SK-N-SH (cell line): ENCODE data around the gene ERLEC1. TPM values are rescaled to one million over a fixed set of nuclear protein-coding genes. Genes with fewer than 3 reads are reported as not detected.

Experiments
- CTCF ChIA-PET: fragments of 300-600, 350-600 bp; formaldehyde crosslinking; extraction: SDS; loops from one replicate; lab custom pipeline; 2021; lab: Yijun Ruan, JAX
- POLR2A ChIA-PET: fragments of 350-600 bp; sonication (Branson Sonifier 250); formaldehyde crosslinking; extraction: SDS; loops from one replicate; lab custom pipeline; 2020; ENCODE audit warnings: antibody characterized with exemption, inconsistent platforms; lab: Yijun Ruan, JAX
- DNase-seq: peaks from one replicate; pipeline ENCODE4 v3.0.0; 2012
- H2AFZ ChIP-seq: fragments of 200-600 bp; sonication (generic); 2 replicates; pipeline ENCODE4 v1.8.1; 2016; ENCODE audit warnings: antibody characterized with exemption, mild to moderate bottlenecking, low read depth
- H3F3A ChIP-seq: fragments of 200-600 bp; sonication (generic); replicated peaks from 2 replicates; pipeline ENCODE3; 2016; ENCODE audit warnings: antibody characterized with exemption, mild to moderate bottlenecking; ENCODE audit not compliant: insufficient read depth
- H3K27ac ChIP-seq, 2 experiments: fragments of 200-500 bp in 1 of 2; fragments of 200-600 bp in 1 of 2; sonication (Bioruptor generic) in 1 of 2; sonication (generic), shearing (Covaris generic) in 1 of 2; 2 replicates each; pipeline versions ENCODE4 v1.5.1 to v1.6.1; 2014 to 2016; ENCODE audit warnings: low read depth in 2 of 2, inconsistent platforms in 1 of 2, low read length in 1 of 2, mild to moderate bottlenecking in 1 of 2, mixed read lengths in 1 of 2
- H3K27me3 ChIP-seq: fragments of 200-600 bp; sonication (generic), shearing (Covaris generic); 2 replicates; pipeline ENCODE4 v1.6.1; 2016; ENCODE audit warnings: mixed run types; ENCODE audit not compliant: insufficient read depth
- H3K36me3 ChIP-seq, 2 experiments: fragments of 200-500 bp in 1 of 2; fragments of 200-600 bp in 1 of 2; sonication (Bioruptor generic) in 1 of 2; sonication (generic) in 1 of 2; replicated peaks in 1 of 2; 2 replicates each; pipeline versions ENCODE3 to v1.5.1; 2014 to 2016; ENCODE audit warnings: low read length in 1 of 2, mild to moderate bottlenecking in 1 of 2; ENCODE audit not compliant: insufficient read depth in 2 of 2, control insufficient read depth in 1 of 2
- H3K4me1 ChIP-seq, 2 experiments: fragments of 200-500 bp in 1 of 2; fragments of 200-600 bp in 1 of 2; sonication (Bioruptor generic) in 1 of 2; sonication (generic), shearing (Covaris generic) in 1 of 2; 2 replicates each; pipeline versions ENCODE4 v1.5.1 to v1.6.1; 2014 to 2016; ENCODE audit warnings: low read depth in 1 of 2, low read length in 1 of 2, mixed run types in 1 of 2; ENCODE audit not compliant: insufficient read depth in 2 of 2, control insufficient read depth in 1 of 2
- H3K4me2 ChIP-seq: fragments of 200-600 bp; sonication (generic), shearing (Covaris generic); 2 replicates; pipeline ENCODE4 v1.6.1; 2017; ENCODE audit warnings: mixed run types
- H3K4me3 ChIP-seq, 2 experiments: fragments of 200-500 bp in 1 of 2; fragments of 200-600 bp in 1 of 2; sonication (Bioruptor generic) in 1 of 2; sonication (generic), shearing (Covaris generic) in 1 of 2; 2 replicates each; pipeline versions ENCODE4 v1.5.1 to v1.8.1; 2014 to 2016; ENCODE audit warnings: low read depth in 2 of 2, inconsistent platforms in 1 of 2, low read length in 1 of 2, mild to moderate bottlenecking in 1 of 2, mixed read lengths in 1 of 2, moderate library complexity in 1 of 2
- H3K79me2 ChIP-seq: fragments of 200-600 bp; sonication (generic); 2 replicates; pipeline ENCODE4 v1.8.1; 2017; ENCODE audit warnings: mild to moderate bottlenecking; ENCODE audit not compliant: insufficient read depth
- H3K9ac ChIP-seq: fragments of 200-600 bp; sonication (generic); 2 replicates; pipeline ENCODE4 v1.6.1; 2017; ENCODE audit warnings: mixed run types
- H3K9me2 ChIP-seq: fragments of 200-600 bp; sonication (generic); 2 replicates; pipeline ENCODE4 v1.6.1; 2017; ENCODE audit warnings: mixed run types
- H3K9me3 ChIP-seq: fragments of 200-600 bp; sonication (generic); 2 replicates; pipeline ENCODE4 v1.6.1; 2017; ENCODE audit warnings: mixed run types, mild to moderate bottlenecking, moderate library complexity
- H4K20me1 ChIP-seq: fragments of 200-600 bp; sonication (generic); 2 replicates; pipeline ENCODE4 v1.6.1; 2017; ENCODE audit warnings: mild to moderate bottlenecking, mixed run types; ENCODE audit not compliant: insufficient read depth
- CTCF ChIP-seq: fragments of 200-600 bp; sonication (generic); IDR thresholded peaks from 2 replicates; pipeline ENCODE4 v1.6.1; 2017; ENCODE audit warnings: antibody characterized with exemption, mild to moderate bottlenecking, moderate library complexity
- ELF1 ChIP-seq: IDR thresholded peaks from 2 replicates; pipeline ENCODE4 v1.4.0; 2012
- EP300 ChIP-seq, 2 experiments: IDR thresholded peaks; 2 replicates each; pipeline versions ENCODE4 v1.4.0 to v1.6.1; 2012; ENCODE audit warnings: borderline replicate concordance in 1 of 2, low read depth in 1 of 2, low read length in 1 of 2
- FOXM1 ChIP-seq: IDR thresholded peaks from 2 replicates; pipeline ENCODE4 v1.4.0; 2012; ENCODE audit warnings: low read depth, mild to moderate bottlenecking
- GABPA ChIP-seq: IDR thresholded peaks from 2 replicates; pipeline ENCODE4 v1.4.0; 2012; ENCODE audit warnings: low read depth, mild to moderate bottlenecking
- GATA2 ChIP-seq: sonication (generic); formaldehyde crosslinking; IDR thresholded peaks from 2 replicates; pipeline ENCODE4 v1.5.0; 2020; ENCODE audit warnings: mild to moderate bottlenecking, missing genetic modification reagents
- IRF3 ChIP-seq: fragments of 150-350 bp; IDR thresholded peaks from 2 replicates; pipeline ENCODE4 v1.6.1; 2016; ENCODE audit warnings: mild to moderate bottlenecking, low read depth, low read length
- JUND ChIP-seq: IDR thresholded peaks from 2 replicates; pipeline ENCODE4 v1.4.0; 2012
- MAX ChIP-seq: IDR thresholded peaks from 2 replicates; pipeline ENCODE4 v1.4.0; 2012; ENCODE audit warnings: low read depth
- MEF2A ChIP-seq: IDR thresholded peaks from 2 replicates; pipeline ENCODE4 v1.4.0; 2012; ENCODE audit warnings: low read depth, borderline replicate concordance
- MXI1 ChIP-seq: IDR thresholded peaks from 2 replicates; pipeline ENCODE4 v1.6.1; 2012; ENCODE audit warnings: mild to moderate bottlenecking, low read depth, low read length, improper control_type of control experiment
- NFIC ChIP-seq: IDR thresholded peaks from 2 replicates; pipeline ENCODE4 v1.4.0; 2012; ENCODE audit warnings: borderline replicate concordance
- RCOR1 ChIP-seq: fragments of 150-350 bp; IDR thresholded peaks from 2 replicates; pipeline ENCODE4 v1.6.1; 2017; ENCODE audit warnings: antibody characterized with exemption, low read length
- RFX5 ChIP-seq: IDR thresholded peaks from 2 replicates; pipeline ENCODE4 v1.6.1; 2012; ENCODE audit warnings: mild to moderate bottlenecking, improper control_type of control experiment, low read length
- USF1 ChIP-seq: IDR thresholded peaks from 2 replicates; pipeline ENCODE4 v1.4.0; 2012; ENCODE audit warnings: low read depth, borderline replicate concordance
- USF2 ChIP-seq: fragments of 150-350 bp; IDR thresholded peaks from 2 replicates; pipeline ENCODE4 v1.6.1; 2017; ENCODE audit warnings: antibody characterized with exemption, low read length, low read depth, borderline replicate concordance
- YY1 ChIP-seq: IDR thresholded peaks from 2 replicates; pipeline ENCODE4 v1.4.0; 2012; ENCODE audit warnings: low read depth, mild to moderate bottlenecking
- ZBTB33 ChIP-seq: IDR thresholded peaks from 2 replicates; pipeline ENCODE4 v1.4.0; 2012; ENCODE audit warnings: low read depth, borderline replicate concordance
- WGBS: methylation state at CpG from one replicate; pipeline ENCODE4 v1.1.6; 2017; ENCODE audit warnings: low lambda C conversion rate; 5-methylcytosine and 5-hydroxymethylcytosine counted together
- polyA plus RNA-seq, 3 experiments: library from polyadenylated mRNA; depleted of rRNA; stranded (reverse); fragments of >200 nt; gene quantifications; 2 replicates each; pipeline ENCODE4 v1.2.3, GENCODE V29; 2012

The ERLEC1 gene
- polyA plus RNA-seq, 1 of the 3 experiments (the other 2 are of a cell fraction) = 61.7 TPM

GRCh38 chr2:53785366-53785765 lies 1.5 kb upstream of the ERLEC1 start:
- Histone ChIP-seq H2AFZ (no peak overlapping the region), H3K4me3 (peak overlapping the region; percentile 88 to 98), H3K9me2 (no peaks in the 10 kb centered on the region), H3K4me1 (peaks cover 14% of the 10 kb centered on the region in 2 experiments; a peak in 3 of 4 replicates), H4K20me1 (peaks cover 8% of the 10 kb centered on the region; the same call in 1 of the 2 replicates), H3K4me2 (peak overlapping the region; percentile 85), H3K9ac (peak overlapping the region; percentile 86; the same call in 1 of the 2 replicates), H3F3A (peaks cover 11% of the 10 kb centered on the region), H3K9me3 (no peaks in the 10 kb centered on the region), H3K79me2 (peaks cover 100% of the 10 kb centered on the region), H3K27ac (no peak overlapping the region), H3K36me3 (peaks cover 0 to 14% of the 10 kb centered on the region in 2 experiments), H3K27me3 (no peaks in the 10 kb centered on the region)
- ChIA-PET POLR2A (interaction anchor here (2.2 kb wide), 1 partner anchor 17 kb away, joined by 20 read pairs; the partner anchor contains the start of gene CHAC2), CTCF (interaction anchor here (0.6 kb wide), 1 partner anchor 32 kb away, joined by 3 read pairs; no protein-coding TSS in a partner anchor)
- WGBS = 41% methylated on average over 11 of the region's 11 CpGs
- TF ChIP-seq ELF1 = no peak
- no peak for TF ChIP-seq GATA2
- TF ChIP-seq NFIC = no peak
- TF ChIP-seq YY1 = no peak
- TF ChIP-seq MAX = no peak
- no peak for TF ChIP-seq IRF3
- no peak for TF ChIP-seq FOXM1
- TF ChIP-seq MEF2A = no peak
- TF ChIP-seq USF2 = no peak
- no peak for TF ChIP-seq EP300 (IDR thresholded peaks at IDR 0.05; ENCODE audit: borderline replicate concordance in 1 of 2, low read depth in 1 of 2, low read length in 1 of 2)
- no peak for TF ChIP-seq CTCF
- no peak for TF ChIP-seq RCOR1
- TF ChIP-seq GABPA = no peak
- no peak for TF ChIP-seq ZBTB33
- TF ChIP-seq JUND = no peak
- TF ChIP-seq USF1 = no peak
- no peak for TF ChIP-seq MXI1
- no peak for TF ChIP-seq RFX5
- DNase-seq = no peak
